Measurements from ENCODE around the gene MOB3A.

GRCh38 chr19:2045501-2046045 lies 50.6 kb downstream of the MOB3A start:
- TF ChIP-seq CTCF (IDR thresholded peaks at IDR 0.05) (no peak), POLR2AphosphoS5 (IDR thresholded peaks at IDR 0.05) (no peak)

Measured in transverse colon (tissue), 4 donors.